GM18858 (cell line): ENCODE measurements around the gene USH2A.

Experiments used
- ATAC-seq: cut with Tn5 transposase; IDR thresholded peaks from one replicate; pipeline ENCODE4 v1.9.1; 2021; ENCODE audit not compliant: unreplicated experiment

Gene USH2A

GRCh38 chr1:215660259-215660658 lies 763.0 kb downstream of the USH2A start:
- no peak for ATAC-seq

GRCh38 chr1:215657047-215657446 lies 766.2 kb downstream of the USH2A start:
- no peak for ATAC-seq

- ATAC-seq = no peak
These were observed 770.9 kb downstream of the USH2A start for GRCh38 chr1:215652371-215652770.

- no peak for ATAC-seq
These were observed 771.4 kb downstream of the USH2A start for GRCh38 chr1:215651867-215652266.

- no peak for ATAC-seq
These were observed 772.6 kb downstream of the USH2A start for GRCh38 chr1:215650446-215651149.

GRCh38 chr1:215648957-215649356 lies 774.3 kb downstream of the USH2A start:
- ATAC-seq = no peak

- ATAC-seq = no peak
These were observed 775.5 kb downstream of the USH2A start for GRCh38 chr1:215647738-215648137.

- no peak for ATAC-seq
These were observed 777.4 kb downstream of the USH2A start for GRCh38 chr1:215645861-215646260.

- ATAC-seq = no peak
These were observed 778.1 kb downstream of the USH2A start for GRCh38 chr1:215645182-215645581.

GRCh38 chr1:215643592-215644321 lies 779.5 kb downstream of the USH2A start:
- ATAC-seq = no peak

- ATAC-seq = no peak
These were observed 782.7 kb downstream of the USH2A start for GRCh38 chr1:215640429-215641148.

GRCh38 chr1:215637041-215637573 lies 786.1 kb downstream of the USH2A start:
- ATAC-seq = no peak

GRCh38 chr1:215636258-215636965 lies 786.8 kb downstream of the USH2A start:
- ATAC-seq = no peak

GRCh38 chr1:215635827-215636226 lies 787.4 kb downstream of the USH2A start:
- no peak for ATAC-seq

- no peak for ATAC-seq
These were observed 791.8 kb downstream of the USH2A start for GRCh38 chr1:215631489-215631888.

GRCh38 chr1:215631040-215631439 lies 792.2 kb downstream of the USH2A start:
- no peak for ATAC-seq

GRCh38 chr1:215625949-215626348 lies 797.3 kb downstream of the USH2A start:
- ATAC-seq = no peak

- no peak for ATAC-seq
These were observed 800.1 kb downstream of the USH2A start for GRCh38 chr1:215623162-215623561.

GRCh38 chr1:215617979-215618378 lies 805.3 kb downstream of the USH2A start:
- peak; percentile 64 for ATAC-seq

- ATAC-seq = no peak
These were observed 810.9 kb downstream of the USH2A start for GRCh38 chr1:215612391-215612790.

- ATAC-seq = no peak
These were observed 814.6 kb downstream of the USH2A start for GRCh38 chr1:215608646-215609045.
